Spleen (tissue), 11 donors: Measurements from ENCODE around the gene ZNF385B. TPM values are rescaled to one million over a fixed set of nuclear protein-coding genes. Genes with fewer than 3 reads are reported as not detected.

ENCODE experiments used
- DNase-seq: peaks from one replicate; pipeline ENCODE4 v3.0.0-alpha.2; 2020
- H3K27ac ChIP-seq, 8 donors: fragments of 200-600 bp; sonication (generic) in 7 of 8; 1 replicate in 4 of 8; 2 replicates in 4 of 8; pipeline versions ENCODE4 v1.5.0 to v1.8.0; 2016 to 2021; ENCODE audit warnings: inconsistent platforms in 4 of 8, mild to moderate bottlenecking in 4 of 8, moderate library complexity in 1 of 8
- H3K27me3 ChIP-seq, 7 donors: fragments of 200-600 bp; sonication (generic) in 6 of 7; replicated peaks in 1 of 7; 1 replicate in 4 of 7; 2 replicates in 3 of 7; pipeline versions ENCODE4 v1.5.0 to v1.8.0; 2016 to 2021; ENCODE audit warnings: inconsistent platforms in 3 of 7, mild to moderate bottlenecking in 1 of 7
- H3K36me3 ChIP-seq, 6 donors: fragments of 200-600 bp; sonication (generic) in 5 of 6; 1 replicate in 4 of 6; 2 replicates in 2 of 6; pipeline versions ENCODE4 v1.5.0 to v1.8.0; 2016 to 2021; ENCODE audit warnings: inconsistent platforms in 2 of 6
- H3K4me1 ChIP-seq, 6 donors: fragments of 200-600 bp; sonication (generic) in 5 of 6; 1 replicate in 3 of 6; 2 replicates in 3 of 6; pipeline versions ENCODE4 v1.5.0 to v1.8.0; 2016 to 2021; ENCODE audit warnings: inconsistent platforms in 3 of 6
- H3K4me3 ChIP-seq, 8 donors: fragments of 200-600 bp; sonication (generic) in 7 of 8; 1 replicate in 4 of 8; 2 replicates in 4 of 8; pipeline versions ENCODE4 v1.5.0 to v1.8.0; 2016 to 2021; ENCODE audit warnings: inconsistent platforms in 4 of 8, mild to moderate bottlenecking in 4 of 8, moderate library complexity in 2 of 8
- H3K9me3 ChIP-seq, 8 donors: fragments of 200-600 bp; sonication (generic) in 7 of 8; 1 replicate in 4 of 8; 2 replicates in 4 of 8; pipeline versions ENCODE4 v1.5.0 to v1.8.0; 2016 to 2021; ENCODE audit warnings: inconsistent platforms in 4 of 8
- CTCF ChIP-seq, 11 experiments: fragments of 200-600 bp in 7 of 11; fragments of 450-650 bp in 4 of 11; sonication (generic) in 4 of 11; IDR thresholded peaks in 8 of 11; conservative IDR thresholded peaks in 3 of 11; 1 replicate in 7 of 11; 2 replicates in 4 of 11; pipeline versions ENCODE4 v1.4.0 to v1.8.0; 2016 to 2021; ENCODE audit warnings: antibody characterized with exemption in 11 of 11, inconsistent platforms in 4 of 11, mild to moderate bottlenecking in 1 of 11
- POLR2A ChIP-seq, 3 donors: fragments of 450-650 bp; IDR thresholded peaks; one replicate each; pipeline ENCODE4 v1.5.1; 2017; ENCODE audit warnings: antibody characterized with exemption in 3 of 3, mild to moderate bottlenecking in 1 of 3
- POLR2AphosphoS5 ChIP-seq, 3 donors: sonication (generic); formaldehyde crosslinking; IDR thresholded peaks; one replicate each; pipeline ENCODE4 v1.5.1; 2017; ENCODE audit warnings: antibody characterized with exemption in 3 of 3
- WGBS, 5 donors: extraction: QIAGEN DNeasy Blood & Tissue Kit in 3 of 5; methylation state at CpG; one replicate each; pipeline versions ENCODE4 v1.1.5 to v1.1.7; 2013 to 2018; 5-methylcytosine and 5-hydroxymethylcytosine counted together
- intact Hi-C: fragments of 100-400 bp; cut with DNase I; formaldehyde crosslinking; loops from one replicate; pipeline ENCODE4 v1.15.0; 2023; ENCODE audit warnings: low total_unique reads
- polyA plus RNA-seq, 3 donors: library from polyadenylated mRNA; stranded (reverse); fragments of 200-250 nt; gene quantifications; one replicate each; pipeline ENCODE4 v1.2.1, GENCODE V29; 2013
- total RNA-seq, 7 donors: library from RNA; depleted of rRNA in 3 of 7; stranded (reverse); fragments of >200 nt in 3 of 7; fragmentation: NEBNext Ultra II Directional in 4 of 7; extraction: Animal tissue kit (Norgen Biotek cat#: 25700) in 4 of 7; gene quantifications; one replicate each; pipeline versions ENCODE4 v1.1.0 to v1.2.1, GENCODE V29; 2016 to 2021
- donor health status: healthy with polysubstance abuse.
- donor health status: DM: no; HTN: no; CAD: no; lungs with moderate emphysema.
- donor health status: DM: no; HTN: no; CAD: no.
- donor health status: Bipolar disorder and iron deficiency.
- donor health status: healthy.
- donor health status: DM: no; HTN: no; CAD: no.
- donor health status: DM: yes; HTN: yes; CAD: no.

ZNF385B gene
- total and polyA plus RNA-seq, 10 donors: 0.03 to 4.3 (median 0.37) TPM; not detected in 3

DNA sequence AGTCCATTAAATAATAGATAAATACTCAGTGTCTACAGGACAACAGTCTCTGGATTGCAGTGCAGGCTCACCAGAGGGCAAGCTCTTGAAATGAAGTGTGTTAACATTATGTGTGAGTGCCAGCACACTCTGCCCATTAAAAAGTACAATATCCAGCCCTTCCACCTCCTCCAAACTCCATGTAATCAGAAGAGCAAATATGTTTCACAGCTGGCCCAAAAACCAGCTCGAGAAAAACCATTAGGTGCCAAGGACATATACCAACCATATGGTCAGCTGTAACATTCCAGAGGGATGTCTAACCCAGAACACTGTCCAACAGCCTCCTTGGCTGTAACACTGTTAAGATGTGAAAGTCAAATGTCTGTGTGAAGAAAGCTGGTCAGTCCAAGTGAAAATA is 112.2 kb downstream of the ZNF385B start:
- no peak for TF ChIP-seq POLR2AphosphoS5 (IDR thresholded peaks at IDR 0.05)
- TF ChIP-seq POLR2A (IDR thresholded peaks at IDR 0.05): no peak
- TF ChIP-seq CTCF (IDR thresholded peaks at IDR 0.05 in 8 of 11, conservative IDR thresholded peaks at IDR 0.05 in 3 of 11): no peak
- Histone ChIP-seq H3K9me3 (no peaks in the 10 kb centered on the region), H3K27ac (no peak overlapping the region), H3K4me3 (no peak overlapping the region), H3K27me3 (no peaks in the 10 kb centered on the region), H3K36me3 (no peaks in the 10 kb centered on the region), H3K4me1 (no peaks in the 10 kb centered on the region)
- intact Hi-C loops: loop anchor here (10.0 kb wide), 1 partner anchor 324 kb away; no protein-coding TSS in a partner anchor
- 42 to 100% (median 71%) methylated on average over 1 of the region's 1 CpG for WGBS, 5 donors
- DNase-seq: no peak

DNA sequence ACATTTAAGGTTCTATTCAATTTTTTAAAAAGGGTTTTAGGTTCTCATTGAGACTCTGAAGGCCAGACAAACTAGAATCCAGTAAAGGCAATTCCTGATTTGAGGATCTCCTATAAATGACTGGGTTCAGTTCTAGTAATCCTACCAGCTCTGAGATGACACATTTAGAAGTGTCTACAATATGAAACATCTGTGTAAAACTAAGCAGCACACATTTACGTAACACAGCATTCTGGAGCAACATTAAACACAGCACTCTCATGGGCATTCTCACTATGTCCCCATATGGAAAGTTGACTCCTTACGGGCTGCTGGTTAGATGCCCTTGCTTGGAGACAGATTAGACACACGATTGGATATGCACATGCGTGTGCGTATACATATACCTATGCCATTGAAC is 114.4 kb downstream of the ZNF385B start:
- 88 to 97% (median 94%) methylated on average over 5 of the region's 5 CpGs for WGBS, 5 donors
- Histone ChIP-seq H3K27me3 (no peaks in the 10 kb centered on the region), H3K9me3 (no peaks in the 10 kb centered on the region), H3K36me3 (no peaks in the 10 kb centered on the region), H3K4me3 (no peak overlapping the region), H3K4me1 (no peaks in the 10 kb centered on the region), H3K27ac (no peak overlapping the region)
- intact Hi-C loops: loop anchor here (10.0 kb wide), 1 partner anchor 322 kb away; no protein-coding TSS in a partner anchor
- TF ChIP-seq CTCF (IDR thresholded peaks at IDR 0.05 in 8 of 11, conservative IDR thresholded peaks at IDR 0.05 in 3 of 11) (no peak), POLR2A (IDR thresholded peaks at IDR 0.05) (no peak), POLR2AphosphoS5 (IDR thresholded peaks at IDR 0.05) (no peak)
- no peak for DNase-seq

DNA sequence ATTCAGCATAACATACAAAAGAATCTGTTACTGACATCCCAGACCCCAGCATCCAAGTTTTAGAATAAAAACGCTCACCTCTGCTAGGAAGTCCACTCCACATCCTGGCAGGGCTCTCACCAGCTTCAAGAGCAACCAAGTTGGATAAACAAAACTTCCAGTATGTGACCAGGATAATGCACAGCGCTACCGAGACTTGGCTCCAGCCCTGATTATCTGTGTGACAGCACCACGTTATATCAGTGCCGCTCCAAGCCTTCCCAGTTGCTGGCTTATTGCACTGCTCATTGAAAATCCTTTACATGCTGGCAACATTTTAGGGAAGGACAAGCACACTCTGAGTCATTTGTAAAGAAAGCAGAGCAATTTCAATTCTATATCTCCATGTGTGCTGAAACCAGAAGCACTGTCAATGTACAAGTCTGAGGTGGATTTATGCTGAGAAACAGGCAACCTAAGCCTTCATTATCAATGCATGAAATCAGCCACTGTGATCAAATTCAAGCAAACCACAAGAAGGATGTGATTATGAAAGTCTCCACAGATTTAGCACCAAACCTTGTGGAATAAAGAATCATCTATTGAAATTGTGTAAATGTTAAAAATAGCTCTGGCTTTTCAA is 115.7 kb downstream of the ZNF385B start:
- 61 to 79% (median 73%) methylated on average over 5 of the region's 5 CpGs for WGBS, 5 donors
- no peak overlapping the region for H3K4me3 ChIP-seq
- intact Hi-C loops: loop anchor here (10.0 kb wide), 1 partner anchor 321 kb away; no protein-coding TSS in a partner anchor
- H3K27ac ChIP-seq: no peak overlapping the region
- H3K9me3 ChIP-seq: no peaks in the 10 kb centered on the region
- TF ChIP-seq POLR2AphosphoS5 (IDR thresholded peaks at IDR 0.05) (no peak), CTCF (IDR thresholded peaks at IDR 0.05 in 8 of 11, conservative IDR thresholded peaks at IDR 0.05 in 3 of 11) (no peak), POLR2A (IDR thresholded peaks at IDR 0.05) (no peak)
- no peak for DNase-seq
- no peaks in the 10 kb centered on the region for H3K36me3 ChIP-seq
- H3K4me1 ChIP-seq: no peaks in the 10 kb centered on the region
- H3K27me3 ChIP-seq: no peaks in the 10 kb centered on the region

DNA sequence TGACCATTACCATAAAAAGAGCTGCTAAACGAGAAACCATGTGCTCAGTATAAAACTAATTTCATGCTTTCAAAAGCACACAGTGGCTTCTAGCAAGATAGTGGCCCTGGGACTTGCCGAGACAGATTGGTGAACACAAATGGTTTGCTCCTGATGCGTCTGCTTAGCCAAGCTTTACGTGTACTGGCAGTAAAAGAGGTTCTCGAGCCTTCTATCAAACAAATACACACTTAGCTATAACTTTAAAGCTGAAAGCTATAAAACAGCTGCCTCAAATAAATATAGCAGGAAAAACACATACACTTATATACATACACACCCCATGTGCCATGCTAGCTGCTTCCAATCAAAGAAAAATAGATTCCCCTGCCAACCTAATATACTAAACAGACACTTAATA is 117.0 kb downstream of the ZNF385B start:
- 70 to 82% (median 81%) methylated on average over 5 of the region's 5 CpGs for WGBS, 5 donors
- intact Hi-C loops: loop anchor here (10.0 kb wide), 1 partner anchor 320 kb away; no protein-coding TSS in a partner anchor
- H3K27ac ChIP-seq: no peak overlapping the region

More for the DNA sequence above, 117.0 kb downstream of the ZNF385B start:
- H3K36me3 ChIP-seq: no peaks in the 10 kb centered on the region
- H3K4me3 ChIP-seq: no peak overlapping the region
- no peak for TF ChIP-seq POLR2AphosphoS5 (IDR thresholded peaks at IDR 0.05)
- no peak for TF ChIP-seq POLR2A (IDR thresholded peaks at IDR 0.05)
- no peak for TF ChIP-seq CTCF (IDR thresholded peaks at IDR 0.05 in 8 of 11, conservative IDR thresholded peaks at IDR 0.05 in 3 of 11)
- DNase-seq: no peak
- H3K9me3 ChIP-seq: no peaks in the 10 kb centered on the region
- no peaks in the 10 kb centered on the region for H3K4me1 ChIP-seq
- H3K27me3 ChIP-seq: peaks cover 0 to 8% (median 0%) of the 10 kb centered on the region in 7 donors
